GM23338 (cell line): ENCODE results near the gene UBA1. TPM values are rescaled to one million over a fixed set of nuclear protein-coding genes. Genes with fewer than 3 reads are reported as not detected.

ENCODE experiments used
- ATAC-seq: fragments of 200-7000 bp; cut with Tn5 transposase; 3 replicates; pipeline ENCODE4 v1.9.1; 2020
- DNase-seq: peaks from one replicate; pipeline ENCODE4 v3.0.0-alpha.2; 2015; ENCODE audit warnings: low spot score
- H2AFZ ChIP-seq: fragments of 200-600 bp; sonication (generic); 2 replicates; pipeline ENCODE4 v1.8.0; 2016; ENCODE audit warnings: antibody characterized with exemption, mild to moderate bottlenecking, moderate library complexity
- H3F3A ChIP-seq: fragments of 200-600 bp; sonication (generic); replicated peaks from 2 replicates; pipeline ENCODE4 v1.8.0; 2017; ENCODE audit warnings: antibody characterized with exemption, mixed run types, low read depth
- H3K27ac ChIP-seq: fragments of 200-600 bp; sonication (generic); 2 replicates; pipeline ENCODE4 v1.6.1; 2016; ENCODE audit warnings: low read depth
- H3K27me3 ChIP-seq: fragments of 200-600 bp; sonication (generic); 2 replicates; pipeline ENCODE4 v1.8.0; 2016; ENCODE audit warnings: mild to moderate bottlenecking, mixed run types, moderate library complexity; ENCODE audit not compliant: insufficient read depth
- H3K36me3 ChIP-seq: fragments of 200-600 bp; sonication (generic); 2 replicates; pipeline ENCODE4 v1.8.0; 2016; ENCODE audit warnings: mild to moderate bottlenecking; ENCODE audit not compliant: insufficient read depth
- H3K4me1 ChIP-seq: fragments of 200-600 bp; sonication (generic); 2 replicates; pipeline ENCODE4 v1.8.0; 2016; ENCODE audit warnings: mild to moderate bottlenecking, moderate library complexity; ENCODE audit not compliant: insufficient read depth
- H3K4me2 ChIP-seq: fragments of 200-600 bp; sonication (generic); 2 replicates; pipeline ENCODE4 v1.7.1; 2017; ENCODE audit warnings: mixed run types
- H3K4me3 ChIP-seq: fragments of 200-600 bp; sonication (generic); 2 replicates; pipeline ENCODE4 v1.6.1; 2016; ENCODE audit warnings: mixed run types
- H3K79me2 ChIP-seq: fragments of 200-600 bp; sonication (generic); replicated peaks from 2 replicates; pipeline ENCODE4 v1.8.0; 2017; ENCODE audit warnings: mild to moderate bottlenecking; ENCODE audit not compliant: insufficient read depth
- H3K9me2 ChIP-seq: fragments of 200-600 bp; sonication (generic); 2 replicates; pipeline ENCODE4 v1.8.0; 2017; ENCODE audit not compliant: insufficient read depth
- H4K20me1 ChIP-seq: fragments of 200-600 bp; sonication (generic); replicated peaks from 2 replicates; pipeline ENCODE4 v1.8.0; 2017; ENCODE audit warnings: mild to moderate bottlenecking; ENCODE audit not compliant: insufficient read depth
- H3K27ac Mint-ChIP-seq: 2 replicates; pipeline ENCODE4 v1.8.0; 2020; ENCODE audit warnings: inconsistent platforms, mild to moderate bottlenecking, moderate library complexity, mixed read lengths
- H3K27me3 Mint-ChIP-seq: 3 replicates; pipeline ENCODE4 v1.8.0; 2022; ENCODE audit warnings: low read depth, mild to moderate bottlenecking, moderate library complexity, mixed read lengths, inconsistent platforms; ENCODE audit not compliant: insufficient read depth, poor library complexity
- H3K36me3 Mint-ChIP-seq: 3 replicates; pipeline ENCODE4 v1.8.0; 2021; ENCODE audit warnings: low read depth, mild to moderate bottlenecking, inconsistent platforms, moderate library complexity, mixed read lengths
- H3K4me1 Mint-ChIP-seq: 3 replicates; pipeline ENCODE4 v1.8.0; 2020; ENCODE audit warnings: mild to moderate bottlenecking, inconsistent platforms, mixed read lengths
- H3K4me3 Mint-ChIP-seq: 3 replicates; pipeline ENCODE4 v1.8.0; 2021; ENCODE audit warnings: moderate library complexity, mild to moderate bottlenecking, inconsistent platforms, mixed read lengths
- H3K9me3 Mint-ChIP-seq: 3 replicates; pipeline ENCODE4 v1.8.0; 2020; ENCODE audit warnings: moderate library complexity, mild to moderate bottlenecking, inconsistent platforms, mixed read lengths
- CTCF ChIP-seq, 2 experiments: fragments of 200-600 bp in 1 of 2; sonication (generic) in 1 of 2; conservative IDR thresholded peaks; 2 replicates each; pipeline versions ENCODE4 v1.5.1 to v1.6.1; 2016 to 2017; ENCODE audit warnings: antibody characterized with exemption in 2 of 2, low read depth in 2 of 2, mild to moderate bottlenecking in 2 of 2, moderate library complexity in 1 of 2
- EZH2 ChIP-seq: fragments of 200-600 bp; sonication (generic); IDR thresholded peaks from one replicate; pipeline ENCODE4 v1.8.0; 2017; ENCODE audit warnings: antibody characterized with exemption, mild to moderate bottlenecking, low read depth; ENCODE audit not compliant: unreplicated experiment
- EZH2phosphoT487 ChIP-seq: fragments of 200-600 bp; sonication (generic); IDR thresholded peaks from one replicate; pipeline ENCODE4 v1.8.1; 2018; ENCODE audit warnings: antibody characterized with exemption; ENCODE audit not compliant: unreplicated experiment
- JUNB ChIP-seq: IDR thresholded peaks from one replicate; pipeline ENCODE4 v1.6.1; 2016; ENCODE audit warnings: antibody characterized with exemption; ENCODE audit not compliant: unreplicated experiment
- NANOG ChIP-seq: IDR thresholded peaks from 2 replicates; pipeline ENCODE4 v1.6.1; 2016; ENCODE audit warnings: antibody characterized with exemption, borderline replicate concordance
- POLR2AphosphoS5 ChIP-seq: IDR thresholded peaks from 2 replicates; pipeline ENCODE4 v1.6.1; 2016; ENCODE audit warnings: antibody characterized with exemption, low read depth
- STAT1 ChIP-seq: IDR thresholded peaks from one replicate; pipeline ENCODE4 v1.6.1; 2016; ENCODE audit warnings: antibody characterized with exemption; ENCODE audit not compliant: unreplicated experiment
- ZNF114 ChIP-seq: fragments of 250-450 bp; sonication (Bioruptor Pico); IDR thresholded peaks from 2 replicates; pipeline ENCODE4 v1.5.0; 2020; ENCODE audit warnings: mild to moderate bottlenecking, moderate library complexity
- ZNF331 ChIP-seq: fragments of 250-450 bp; sonication (Bioruptor Pico); IDR thresholded peaks from 2 replicates; pipeline ENCODE4 v1.5.0; 2020; ENCODE audit warnings: low read depth, mild to moderate bottlenecking, moderate library complexity
- polyA plus RNA-seq: library from polyadenylated mRNA; unstranded; fragments of >200 nt; fragmentation: Nextera tagmentation; extraction: Ambion mirVana; gene quantifications from 2 replicates; pipeline ENCODE4 v1.2.1, GENCODE V29; 2016
- total RNA-seq: library from RNA; depleted of rRNA; stranded (reverse); fragments of >200 nt; shearing (Covaris generic); gene quantifications from 2 replicates; pipeline ENCODE4 v1.2.3, GENCODE V29; 2014
- TF ChIP-seq, protein P1 (sequence below): fragments of 250-450 bp; sonication (Bioruptor Pico); IDR thresholded peaks from 2 replicates; pipeline ENCODE4 v1.5.0; 2020; ENCODE audit warnings: mild to moderate bottlenecking, moderate library complexity
- TF ChIP-seq, protein P2 (sequence below): IDR thresholded peaks from 2 replicates; pipeline ENCODE4 v1.6.1; 2016; ENCODE audit warnings: antibody characterized with exemption
- TF ChIP-seq, protein P3 (sequence below): IDR thresholded peaks from one replicate; pipeline ENCODE4 v1.6.1; 2018; ENCODE audit warnings: antibody characterized with exemption; ENCODE audit not compliant: unreplicated experiment

The UBA1 gene
- total and polyA plus RNA-seq, 2 experiments from 2014 or later = 104 to 377 TPM

DNA sequence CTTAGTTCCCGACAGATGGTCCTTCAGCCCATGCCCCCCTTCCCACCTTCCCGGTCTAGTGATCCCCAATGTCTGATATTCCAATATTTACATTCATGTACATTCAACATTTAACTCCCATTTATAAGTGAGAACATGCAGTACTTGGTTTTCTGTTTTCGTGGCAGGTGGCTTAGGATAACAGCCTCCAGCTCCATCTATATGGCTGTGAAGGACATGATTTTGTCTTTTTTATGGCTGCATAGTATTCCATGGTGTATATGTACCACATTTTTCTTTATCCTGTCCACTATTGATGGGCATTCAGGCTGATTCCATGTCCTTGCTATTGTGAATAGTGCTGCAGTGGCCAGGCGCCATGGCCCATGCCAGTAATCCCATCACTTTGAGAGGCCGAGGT is 34.8 kb upstream of the UBA1 start (continued):
- no peak for TF ChIP-seq ZNF114 (CRISPR knock-in tag)
- no peak for TF ChIP-seq NANOG
- TF ChIP-seq JUNB = no peak
- no peak for TF ChIP-seq EZH2phosphoT487
- TF ChIP-seq EZH2 = no peak
- no peak for TF ChIP-seq POLR2AphosphoS5
- TF ChIP-seq, protein P1, sequence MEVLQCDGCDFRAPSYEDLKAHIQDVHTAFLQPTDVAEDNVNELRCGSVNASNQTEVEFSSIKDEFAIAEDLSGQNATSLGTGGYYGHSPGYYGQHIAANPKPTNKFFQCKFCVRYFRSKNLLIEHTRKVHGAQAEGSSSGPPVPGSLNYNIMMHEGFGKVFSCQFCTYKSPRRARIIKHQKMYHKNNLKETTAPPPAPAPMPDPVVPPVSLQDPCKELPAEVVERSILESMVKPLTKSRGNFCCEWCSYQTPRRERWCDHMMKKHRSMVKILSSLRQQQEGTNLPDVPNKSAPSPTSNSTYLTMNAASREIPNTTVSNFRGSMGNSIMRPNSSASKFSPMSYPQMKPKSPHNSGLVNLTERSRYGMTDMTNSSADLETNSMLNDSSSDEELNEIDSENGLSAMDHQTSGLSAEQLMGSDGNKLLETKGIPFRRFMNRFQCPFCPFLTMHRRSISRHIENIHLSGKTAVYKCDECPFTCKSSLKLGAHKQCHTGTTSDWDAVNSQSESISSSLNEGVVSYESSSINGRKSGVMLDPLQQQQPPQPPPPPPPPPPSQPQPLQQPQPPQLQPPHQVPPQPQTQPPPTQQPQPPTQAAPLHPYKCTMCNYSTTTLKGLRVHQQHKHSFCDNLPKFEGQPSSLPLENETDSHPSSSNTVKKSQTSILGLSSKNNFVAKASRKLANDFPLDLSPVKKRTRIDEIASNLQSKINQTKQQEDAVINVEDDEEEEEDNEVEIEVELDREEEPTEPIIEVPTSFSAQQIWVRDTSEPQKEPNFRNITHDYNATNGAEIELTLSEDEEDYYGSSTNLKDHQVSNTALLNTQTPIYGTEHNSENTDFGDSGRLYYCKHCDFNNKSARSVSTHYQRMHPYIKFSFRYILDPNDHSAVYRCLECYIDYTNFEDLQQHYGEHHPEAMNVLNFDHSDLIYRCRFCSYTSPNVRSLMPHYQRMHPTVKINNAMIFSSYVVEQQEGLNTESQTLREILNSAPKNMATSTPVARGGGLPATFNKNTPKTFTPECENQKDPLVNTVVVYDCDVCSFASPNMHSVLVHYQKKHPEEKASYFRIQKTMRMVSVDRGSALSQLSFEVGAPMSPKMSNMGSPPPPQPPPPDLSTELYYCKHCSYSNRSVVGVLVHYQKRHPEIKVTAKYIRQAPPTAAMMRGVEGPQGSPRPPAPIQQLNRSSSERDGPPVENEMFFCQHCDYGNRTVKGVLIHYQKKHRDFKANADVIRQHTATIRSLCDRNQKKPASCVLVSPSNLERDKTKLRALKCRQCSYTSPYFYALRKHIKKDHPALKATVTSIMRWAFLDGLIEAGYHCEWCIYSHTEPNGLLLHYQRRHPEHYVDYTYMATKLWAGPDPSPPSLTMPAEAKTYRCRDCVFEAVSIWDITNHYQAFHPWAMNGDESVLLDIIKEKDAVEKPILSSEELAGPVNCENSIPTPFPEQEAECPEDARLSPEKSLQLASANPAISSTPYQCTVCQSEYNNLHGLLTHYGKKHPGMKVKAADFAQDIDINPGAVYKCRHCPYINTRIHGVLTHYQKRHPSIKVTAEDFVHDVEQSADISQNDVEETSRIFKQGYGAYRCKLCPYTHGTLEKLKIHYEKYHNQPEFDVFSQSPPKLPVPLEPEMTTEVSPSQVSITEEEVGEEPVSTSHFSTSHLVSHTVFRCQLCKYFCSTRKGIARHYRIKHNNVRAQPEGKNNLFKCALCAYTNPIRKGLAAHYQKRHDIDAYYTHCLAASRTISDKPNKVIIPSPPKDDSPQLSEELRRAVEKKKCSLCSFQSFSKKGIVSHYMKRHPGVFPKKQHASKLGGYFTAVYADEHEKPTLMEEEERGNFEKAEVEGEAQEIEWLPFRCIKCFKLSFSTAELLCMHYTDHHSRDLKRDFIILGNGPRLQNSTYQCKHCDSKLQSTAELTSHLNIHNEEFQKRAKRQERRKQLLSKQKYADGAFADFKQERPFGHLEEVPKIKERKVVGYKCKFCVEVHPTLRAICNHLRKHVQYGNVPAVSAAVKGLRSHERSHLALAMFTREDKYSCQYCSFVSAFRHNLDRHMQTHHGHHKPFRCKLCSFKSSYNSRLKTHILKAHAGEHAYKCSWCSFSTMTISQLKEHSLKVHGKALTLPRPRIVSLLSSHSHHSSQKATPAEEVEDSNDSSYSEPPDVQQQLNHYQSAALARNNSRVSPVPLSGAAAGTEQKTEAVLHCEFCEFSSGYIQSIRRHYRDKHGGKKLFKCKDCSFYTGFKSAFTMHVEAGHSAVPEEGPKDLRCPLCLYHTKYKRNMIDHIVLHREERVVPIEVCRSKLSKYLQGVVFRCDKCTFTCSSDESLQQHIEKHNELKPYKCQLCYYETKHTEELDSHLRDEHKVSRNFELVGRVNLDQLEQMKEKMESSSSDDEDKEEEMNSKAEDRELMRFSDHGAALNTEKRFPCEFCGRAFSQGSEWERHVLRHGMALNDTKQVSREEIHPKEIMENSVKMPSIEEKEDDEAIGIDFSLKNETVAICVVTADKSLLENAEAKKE (CRISPR knock-in tag) = no peak
- no peak for TF ChIP-seq ZNF331 (CRISPR knock-in tag)

DNA sequence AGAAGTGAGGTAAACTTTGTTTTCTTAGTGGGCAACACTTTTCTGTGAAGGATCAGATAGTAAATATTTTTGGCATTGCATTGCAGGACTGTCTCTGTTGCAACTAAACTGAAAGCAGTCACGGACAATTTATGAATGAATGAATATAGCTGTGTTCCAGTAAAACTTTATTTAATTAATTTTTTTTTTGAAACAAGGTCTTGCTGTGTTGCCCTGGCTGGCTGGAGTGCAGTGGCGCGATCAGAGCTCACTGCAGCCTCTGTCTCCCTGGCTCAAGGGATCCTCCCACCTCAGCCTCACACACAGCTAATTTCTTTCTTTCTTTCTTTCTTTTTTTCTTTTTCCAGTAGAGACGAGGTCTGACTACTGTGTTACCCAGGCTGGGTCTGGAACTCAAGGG is 32.8 kb upstream of the UBA1 start:
- no peak overlapping the region for H3K27ac ChIP-seq
- H3K36me3 ChIP-seq = no peaks in the 10 kb centered on the region
- H4K20me1 ChIP-seq = no peaks in the 10 kb centered on the region; the same call in 1 of the 2 replicates
- H3K4me1 ChIP-seq = no peaks in the 10 kb centered on the region
- peaks cover 57% of the 10 kb centered on the region for H3K79me2 ChIP-seq
- Mint-ChIP-seq H3K36me3 (peaks cover 55% of the 10 kb centered on the region), H3K27me3 (peaks cover 2% of the 10 kb centered on the region), H3K4me3 (no peak overlapping the region), H3K27ac (no peak overlapping the region), H3K9me3 (no peaks in the 10 kb centered on the region), H3K4me1 (no peaks in the 10 kb centered on the region)
- H3K27me3 ChIP-seq = no peaks in the 10 kb centered on the region
- no peak for ATAC-seq
- no peaks in the 10 kb centered on the region for H3K9me2 ChIP-seq
- no peak overlapping the region for H3K4me3 ChIP-seq
- no peak for DNase-seq
- H2AFZ ChIP-seq = no peak overlapping the region
- TF ChIP-seq STAT1 (no peak), ZNF331 (CRISPR knock-in tag) (no peak), NANOG (no peak), CTCF (conservative IDR thresholded peaks at IDR 0.05; ENCODE audit: low read depth in 2 of 2) (no peak), EZH2phosphoT487 (no peak), JUNB (no peak)
- TF ChIP-seq, protein P2, sequence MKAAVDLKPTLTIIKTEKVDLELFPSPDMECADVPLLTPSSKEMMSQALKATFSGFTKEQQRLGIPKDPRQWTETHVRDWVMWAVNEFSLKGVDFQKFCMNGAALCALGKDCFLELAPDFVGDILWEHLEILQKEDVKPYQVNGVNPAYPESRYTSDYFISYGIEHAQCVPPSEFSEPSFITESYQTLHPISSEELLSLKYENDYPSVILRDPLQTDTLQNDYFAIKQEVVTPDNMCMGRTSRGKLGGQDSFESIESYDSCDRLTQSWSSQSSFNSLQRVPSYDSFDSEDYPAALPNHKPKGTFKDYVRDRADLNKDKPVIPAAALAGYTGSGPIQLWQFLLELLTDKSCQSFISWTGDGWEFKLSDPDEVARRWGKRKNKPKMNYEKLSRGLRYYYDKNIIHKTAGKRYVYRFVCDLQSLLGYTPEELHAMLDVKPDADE = no peak
- TF ChIP-seq, protein P3, sequence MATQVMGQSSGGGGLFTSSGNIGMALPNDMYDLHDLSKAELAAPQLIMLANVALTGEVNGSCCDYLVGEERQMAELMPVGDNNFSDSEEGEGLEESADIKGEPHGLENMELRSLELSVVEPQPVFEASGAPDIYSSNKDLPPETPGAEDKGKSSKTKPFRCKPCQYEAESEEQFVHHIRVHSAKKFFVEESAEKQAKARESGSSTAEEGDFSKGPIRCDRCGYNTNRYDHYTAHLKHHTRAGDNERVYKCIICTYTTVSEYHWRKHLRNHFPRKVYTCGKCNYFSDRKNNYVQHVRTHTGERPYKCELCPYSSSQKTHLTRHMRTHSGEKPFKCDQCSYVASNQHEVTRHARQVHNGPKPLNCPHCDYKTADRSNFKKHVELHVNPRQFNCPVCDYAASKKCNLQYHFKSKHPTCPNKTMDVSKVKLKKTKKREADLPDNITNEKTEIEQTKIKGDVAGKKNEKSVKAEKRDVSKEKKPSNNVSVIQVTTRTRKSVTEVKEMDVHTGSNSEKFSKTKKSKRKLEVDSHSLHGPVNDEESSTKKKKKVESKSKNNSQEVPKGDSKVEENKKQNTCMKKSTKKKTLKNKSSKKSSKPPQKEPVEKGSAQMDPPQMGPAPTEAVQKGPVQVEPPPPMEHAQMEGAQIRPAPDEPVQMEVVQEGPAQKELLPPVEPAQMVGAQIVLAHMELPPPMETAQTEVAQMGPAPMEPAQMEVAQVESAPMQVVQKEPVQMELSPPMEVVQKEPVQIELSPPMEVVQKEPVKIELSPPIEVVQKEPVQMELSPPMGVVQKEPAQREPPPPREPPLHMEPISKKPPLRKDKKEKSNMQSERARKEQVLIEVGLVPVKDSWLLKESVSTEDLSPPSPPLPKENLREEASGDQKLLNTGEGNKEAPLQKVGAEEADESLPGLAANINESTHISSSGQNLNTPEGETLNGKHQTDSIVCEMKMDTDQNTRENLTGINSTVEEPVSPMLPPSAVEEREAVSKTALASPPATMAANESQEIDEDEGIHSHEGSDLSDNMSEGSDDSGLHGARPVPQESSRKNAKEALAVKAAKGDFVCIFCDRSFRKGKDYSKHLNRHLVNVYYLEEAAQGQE = no peak
- no peaks in the 10 kb centered on the region for H3F3A ChIP-seq
- H3K4me2 ChIP-seq = no peak overlapping the region
